Ramos (cell line): Measurements from ENCODE around the gene DOK3.

Experiments used
- in situ Hi-C: fragments of 300-500 bp; cut with MboI; formaldehyde crosslinking; loops from one replicate; pipeline ENCODE4 v1.14.3; 2022; ENCODE audit warnings: low sequenced_read_pairs; ENCODE audit not compliant: unreplicated experiment

The DOK3 gene

DNA sequence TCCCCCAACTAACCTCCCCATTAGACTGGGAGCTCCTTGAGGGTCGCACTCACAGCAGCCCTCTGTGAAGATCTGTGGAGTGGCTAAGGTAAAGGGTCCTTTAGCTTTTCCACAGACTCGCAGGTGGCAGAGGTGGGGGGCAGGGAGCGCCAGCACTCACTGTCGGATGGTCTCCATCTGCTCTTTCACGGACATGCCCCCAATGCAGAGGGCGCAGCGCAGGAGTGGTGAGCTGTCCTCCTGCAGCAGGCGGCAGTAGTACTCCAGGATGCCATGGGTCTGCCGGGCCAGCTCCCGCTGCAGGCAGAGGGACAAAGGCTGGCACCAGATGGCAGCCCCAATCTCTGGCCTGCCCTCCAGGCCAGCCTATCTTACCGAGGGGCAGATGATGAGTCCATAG, 4.9 kb upstream of the DOK3 start:
- in situ Hi-C loops, result no loop called here

DNA sequence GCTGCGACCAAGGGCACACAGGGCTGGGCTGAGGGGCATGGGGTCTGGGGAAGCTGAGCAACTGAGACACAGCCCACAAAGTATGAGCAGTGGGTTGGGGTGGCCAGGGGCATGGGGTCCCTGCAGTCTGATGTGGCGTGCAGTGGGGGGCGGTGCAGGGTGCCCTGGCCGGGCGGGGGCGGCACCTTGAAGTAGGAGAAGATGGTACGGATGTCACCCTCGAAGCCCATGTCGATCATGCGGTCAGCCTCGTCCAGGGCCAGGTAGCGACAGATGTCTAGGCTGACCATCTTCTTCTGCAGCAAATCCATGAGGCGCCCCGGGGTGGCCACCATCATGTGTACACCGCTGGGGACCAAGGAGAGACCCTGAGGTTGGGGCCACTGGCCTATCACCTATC, 3.9 kb upstream of the DOK3 start:
- in situ Hi-C loops, result no loop called here

DNA sequence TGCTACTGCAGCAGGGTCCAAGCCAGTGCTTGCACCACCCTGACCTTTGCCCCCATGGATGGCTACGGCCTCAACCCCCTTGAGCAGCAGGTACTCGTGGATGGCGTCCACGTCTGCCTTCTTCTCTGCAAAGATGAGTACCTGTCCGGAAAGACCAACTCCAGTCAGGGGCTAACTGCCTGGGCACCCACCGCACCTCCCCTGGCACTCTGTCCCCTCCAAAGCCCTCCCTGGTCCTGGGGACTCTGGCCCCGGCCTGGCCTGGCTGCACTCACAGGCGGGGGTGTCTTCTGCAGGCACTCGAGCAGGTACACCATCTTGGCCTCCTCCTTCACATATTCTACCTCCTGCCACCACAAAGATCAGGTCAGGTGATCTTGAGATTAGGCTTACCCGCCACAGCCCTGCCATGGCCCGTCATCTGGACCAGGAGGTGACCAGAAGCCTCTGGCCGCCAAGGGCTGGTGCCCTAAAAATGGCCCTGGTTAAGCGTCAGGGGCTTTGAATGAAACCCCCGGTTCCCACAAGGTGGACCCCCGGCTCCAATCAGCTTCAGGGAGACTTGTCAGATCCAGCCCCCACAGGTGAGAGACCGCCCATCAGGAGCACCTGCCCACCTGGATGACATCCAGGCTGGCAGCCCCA, 3.2 kb upstream of the DOK3 start:
- in situ Hi-C loops, result no loop called here

DNA sequence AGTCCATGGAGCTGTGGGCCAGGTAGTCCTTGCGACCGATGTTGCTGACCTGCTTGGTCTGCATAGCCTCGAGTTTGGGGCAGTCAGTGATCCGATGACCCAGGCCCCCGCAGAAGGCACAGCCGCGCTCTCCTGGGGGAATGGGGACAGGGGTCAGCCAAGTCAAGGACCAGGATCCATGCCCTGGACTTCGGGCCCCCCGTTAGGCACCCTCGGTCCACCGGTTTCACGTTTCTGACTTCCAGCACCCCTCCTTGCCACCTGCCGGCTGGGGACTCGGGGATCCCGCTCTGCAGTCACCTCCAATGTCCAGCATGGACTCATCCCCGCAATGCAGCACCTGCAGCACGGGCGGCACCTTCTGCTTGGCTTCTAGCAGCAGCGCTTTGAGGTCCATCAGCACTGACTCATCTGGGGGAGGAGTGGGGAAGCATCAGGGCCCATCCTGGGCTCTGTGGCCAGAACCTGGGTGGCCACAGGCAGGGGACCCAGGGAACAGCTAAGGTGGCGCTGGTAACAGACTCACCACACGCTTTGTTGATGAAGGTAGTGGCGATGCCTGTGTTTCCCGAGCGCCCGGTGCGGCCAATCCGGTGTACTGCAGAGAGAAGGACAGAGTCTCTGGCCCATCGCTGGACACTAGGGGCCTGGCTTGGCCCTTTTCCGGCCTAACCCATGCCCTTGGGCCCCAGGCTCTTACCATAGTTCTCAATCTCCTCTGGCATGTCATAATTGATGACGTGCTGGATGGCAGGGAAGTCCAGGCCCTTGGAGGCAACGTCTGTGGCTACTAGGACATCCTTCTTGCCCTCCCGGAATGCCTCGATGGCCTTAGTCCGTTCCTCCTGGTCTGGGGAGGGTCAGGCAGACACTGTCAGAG, 2.4 kb upstream of the DOK3 start:
- in situ Hi-C loops, result no loop called here

DNA sequence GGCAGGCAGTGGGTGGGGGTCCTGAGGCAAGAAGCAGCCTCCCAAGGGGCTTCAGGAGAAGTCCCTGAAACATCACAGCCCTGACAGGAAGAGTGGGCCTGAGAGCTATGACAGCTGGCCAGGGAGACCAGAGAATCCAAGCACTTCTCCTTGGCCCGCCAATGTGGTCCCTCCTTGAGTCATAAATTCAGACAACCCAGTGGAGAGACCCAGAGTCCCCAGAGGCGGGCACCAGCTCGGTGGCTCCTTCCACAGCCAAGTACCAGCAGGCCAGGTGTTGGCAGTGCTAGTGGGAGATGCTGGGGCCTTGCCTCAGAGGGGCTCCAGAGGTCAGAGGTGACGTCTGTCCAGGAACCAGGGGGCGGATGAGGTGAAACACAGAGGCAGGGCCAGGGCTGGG, 1.6 kb upstream of the DOK3 start:
- in situ Hi-C loops, result no loop called here

DNA sequence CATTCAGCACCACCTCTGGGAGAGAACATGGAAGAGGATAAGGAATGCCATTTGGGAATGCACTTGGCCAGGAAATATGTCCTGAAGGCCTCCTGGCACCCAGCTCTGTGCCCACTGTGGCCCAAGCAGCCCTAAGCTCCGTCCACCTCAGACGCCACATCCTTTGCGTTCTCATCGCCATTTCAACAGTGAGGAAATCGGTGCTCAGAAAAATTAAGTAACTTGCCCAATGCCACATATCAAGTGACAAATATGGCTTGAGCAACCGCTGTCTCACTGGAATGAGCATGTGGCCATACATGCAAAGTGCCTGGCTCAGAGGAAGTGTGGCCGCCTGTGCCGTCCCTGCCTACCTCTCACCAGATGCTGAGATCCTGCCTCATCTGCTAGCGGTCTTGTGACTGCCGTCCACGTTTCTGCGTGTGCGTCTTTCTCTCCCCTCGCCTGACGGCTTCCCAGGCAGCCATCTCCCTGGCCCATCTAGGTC, 984 bp upstream of the DOK3 start:
- in situ Hi-C loops, result no loop called here

DNA sequence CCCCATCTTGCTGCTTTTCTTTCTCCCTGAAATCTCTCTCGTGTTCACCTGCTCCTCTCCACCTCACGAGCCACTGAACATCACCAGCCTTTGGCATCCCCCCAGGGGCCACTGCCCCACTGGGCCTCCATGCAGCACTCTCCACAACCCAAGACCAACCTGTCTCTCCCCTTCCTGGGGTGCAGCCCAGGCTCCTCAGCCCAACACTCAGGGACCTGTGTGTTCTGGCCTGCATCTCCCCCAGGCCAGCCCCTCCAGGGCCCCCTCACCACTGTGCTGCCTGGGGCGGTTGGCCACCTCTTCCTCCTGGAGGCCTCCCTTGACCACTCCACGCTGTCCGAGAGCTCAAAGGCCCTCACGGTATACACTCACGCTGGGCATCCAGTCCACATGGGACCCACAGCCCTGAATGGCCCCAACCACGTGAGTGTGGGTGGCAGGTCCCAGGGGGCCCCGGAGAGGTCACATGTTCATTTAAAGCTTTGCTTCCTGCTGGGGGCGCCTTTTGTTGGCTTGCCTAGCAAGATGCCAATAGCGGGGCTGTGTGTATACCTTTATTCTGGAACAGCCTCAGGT, 453 bp upstream of the DOK3 start:
- in situ Hi-C loops, result loop anchor here (10.0 kb wide), 1 partner anchor 605 kb away; the partner anchor contains the start of gene N4BP3

DNA sequence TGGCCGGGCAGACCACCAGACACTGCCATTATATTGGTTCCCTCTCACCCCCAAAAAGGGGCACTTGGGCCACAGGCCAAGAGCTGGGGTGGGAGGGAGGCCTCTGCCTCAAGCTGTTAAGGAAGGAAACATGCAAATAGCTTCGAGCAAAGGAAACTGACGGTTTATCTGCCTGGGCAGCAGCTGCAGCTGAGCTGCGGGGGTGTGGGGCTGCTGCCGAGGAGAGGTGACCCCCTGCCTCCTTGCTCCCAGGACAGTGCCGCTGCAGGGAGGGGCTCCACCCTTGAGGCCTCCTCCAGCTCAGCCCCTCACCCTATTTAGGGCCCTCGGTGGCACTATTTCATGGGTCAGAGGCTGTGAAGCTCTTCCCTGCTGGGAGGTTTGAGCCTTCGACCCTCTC, 789 bp downstream of the DOK3 start:
- in situ Hi-C loops, result loop anchor here (10.0 kb wide), 1 partner anchor 606 kb away; the partner anchor contains the start of gene N4BP3

DNA sequence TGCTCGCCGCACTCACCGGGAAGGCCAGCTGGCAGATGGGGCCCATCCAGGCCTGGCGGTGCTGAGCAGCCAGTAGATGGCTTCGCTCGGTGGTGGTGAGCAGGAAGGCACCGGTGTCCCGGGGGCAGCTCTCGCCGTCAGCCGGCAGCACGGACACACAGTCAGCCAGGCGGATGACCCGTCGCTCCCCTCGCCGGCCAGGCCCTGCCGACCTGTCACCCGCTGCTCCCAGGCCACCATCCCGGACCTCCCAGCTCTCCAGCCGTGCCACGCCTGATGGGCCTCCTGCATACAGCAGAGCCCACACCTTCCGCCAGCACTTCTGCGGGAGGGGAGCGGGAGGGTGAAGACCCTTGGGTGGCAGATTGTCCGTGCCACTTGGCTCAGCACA, 1.4 kb downstream of the DOK3 start:
- in situ Hi-C loops, result loop anchor here (10.0 kb wide), 1 partner anchor 607 kb away; the partner anchor contains the start of gene N4BP3

DNA sequence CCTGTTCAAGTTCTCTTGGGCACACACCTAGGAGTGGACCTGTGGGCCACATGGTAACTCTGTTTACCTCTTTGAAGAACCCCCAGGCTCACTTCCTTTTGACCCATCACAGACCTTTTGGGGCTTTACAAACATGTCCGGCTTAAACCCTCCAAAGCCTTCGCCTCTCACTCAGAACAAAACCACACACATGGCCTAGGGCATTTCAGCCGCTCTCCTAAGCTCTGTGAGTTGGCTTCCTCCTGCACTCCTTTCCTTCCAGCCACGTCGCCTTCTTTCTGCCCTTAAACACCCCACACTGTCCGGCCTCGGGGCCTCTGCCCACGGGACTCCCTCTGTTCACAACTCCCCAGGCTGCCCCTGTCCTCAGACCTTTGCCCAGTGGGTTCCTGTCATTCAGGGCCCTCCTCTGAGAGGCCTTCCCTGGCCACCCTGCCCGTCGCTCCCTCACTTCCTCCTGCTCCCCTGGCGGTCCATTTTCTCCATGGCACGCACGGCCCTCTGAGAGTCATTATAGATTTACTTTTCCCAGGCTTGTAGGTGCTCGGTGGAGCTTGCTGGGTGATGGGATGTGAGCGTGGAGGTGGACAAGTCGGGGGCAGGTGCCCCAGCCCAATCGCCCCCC, 1.9 kb downstream of the DOK3 start:
- in situ Hi-C loops, result loop anchor here (10.0 kb wide), 1 partner anchor 607 kb away; the partner anchor contains the start of gene N4BP3

DNA sequence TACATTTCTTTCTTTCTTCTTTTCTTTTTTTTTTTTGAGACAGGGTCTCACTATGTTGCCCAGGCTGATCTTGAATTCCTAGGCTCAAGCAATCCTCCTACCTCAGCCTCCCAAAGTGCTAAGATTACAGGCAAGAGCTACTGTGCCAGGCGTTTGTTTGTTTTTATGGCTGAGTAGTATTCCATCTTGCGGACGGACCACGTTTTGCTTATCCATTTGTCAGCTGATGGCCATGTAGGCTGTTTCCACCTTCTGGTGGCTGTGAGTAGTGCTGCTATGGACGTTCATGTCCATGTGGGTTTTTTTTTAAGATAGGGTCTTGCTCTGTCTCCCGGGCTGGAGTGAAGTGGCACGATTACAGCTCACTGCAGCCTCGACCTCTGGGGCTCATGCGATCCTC, 2.5 kb downstream of the DOK3 start:
- in situ Hi-C loops, result loop anchor here (10.0 kb wide), 1 partner anchor 608 kb away; the partner anchor contains the start of gene N4BP3

DNA sequence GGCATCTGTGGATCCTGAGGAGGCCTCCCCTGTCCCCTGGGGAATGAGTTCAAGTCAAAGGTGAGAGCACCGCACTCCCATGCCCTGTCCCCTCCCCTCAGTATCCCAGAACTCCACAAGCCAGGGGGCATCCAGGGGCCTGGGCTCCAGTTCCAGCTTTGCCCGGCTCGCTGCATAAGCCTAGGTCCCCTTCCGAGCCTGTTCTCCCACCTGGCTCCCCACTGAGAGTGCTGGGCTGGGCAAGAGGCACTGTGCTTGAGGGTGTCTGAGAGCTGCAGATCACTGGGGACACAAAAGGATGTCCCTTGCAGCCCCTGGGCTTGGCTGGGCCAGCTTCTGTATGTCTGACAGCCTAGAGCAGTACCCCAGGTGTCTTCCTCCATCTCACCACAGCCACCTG, 4.6 kb downstream of the DOK3 start:
- in situ Hi-C loops, result loop anchor here (10.0 kb wide), 1 partner anchor 610 kb away; the partner anchor contains the start of gene N4BP3

DNA sequence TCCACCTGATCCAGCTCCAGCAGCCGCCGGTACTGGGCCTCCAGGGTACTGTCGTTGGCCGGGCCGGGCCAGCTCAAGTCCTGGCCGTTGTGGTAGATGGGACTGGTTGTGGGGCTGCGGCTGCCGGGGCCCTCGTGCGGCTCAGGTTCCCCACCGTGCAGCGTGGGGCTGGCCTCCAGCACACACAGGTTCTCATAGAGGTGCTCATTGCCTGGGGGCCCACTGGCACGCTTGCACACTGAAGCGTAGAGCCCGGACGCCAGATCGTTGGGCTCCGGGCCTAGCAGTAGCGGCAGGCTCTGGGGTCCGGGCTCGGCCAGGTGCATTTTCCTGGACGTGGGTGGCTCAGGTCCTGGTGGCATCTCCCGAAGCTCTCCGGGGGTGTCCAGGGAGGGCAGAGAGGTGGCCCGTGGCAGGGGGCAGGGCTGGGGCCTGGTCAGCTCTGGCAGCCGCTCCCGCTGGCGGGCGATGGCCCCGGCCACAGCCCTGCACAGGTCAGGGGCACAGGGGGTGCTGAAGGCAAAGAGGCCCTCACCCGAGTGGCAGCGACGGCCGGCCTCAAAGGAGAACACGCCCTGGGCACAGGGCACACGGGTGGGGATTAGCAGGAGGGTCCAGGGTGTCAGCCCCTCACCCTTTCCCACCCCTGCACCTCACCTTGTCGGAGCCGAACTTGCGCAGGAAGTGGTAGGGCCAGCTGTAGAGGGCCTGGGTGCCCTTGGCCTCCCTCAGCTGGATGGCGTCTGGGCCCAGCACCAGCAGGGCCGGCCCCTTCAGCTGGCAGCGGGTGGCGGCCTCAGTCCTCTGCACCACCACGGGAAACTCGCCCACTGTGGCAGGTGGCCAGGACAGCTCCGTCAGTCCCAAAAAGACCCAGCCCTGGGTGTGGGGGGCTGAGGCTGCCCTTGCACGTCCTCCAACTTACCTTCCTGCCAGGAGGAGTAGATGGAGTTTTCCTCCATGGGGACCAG, 5.3 kb downstream of the DOK3 start:
- in situ Hi-C loops, result loop anchor here (10.0 kb wide), 1 partner anchor 610 kb away; the partner anchor contains the start of gene N4BP3

DNA sequence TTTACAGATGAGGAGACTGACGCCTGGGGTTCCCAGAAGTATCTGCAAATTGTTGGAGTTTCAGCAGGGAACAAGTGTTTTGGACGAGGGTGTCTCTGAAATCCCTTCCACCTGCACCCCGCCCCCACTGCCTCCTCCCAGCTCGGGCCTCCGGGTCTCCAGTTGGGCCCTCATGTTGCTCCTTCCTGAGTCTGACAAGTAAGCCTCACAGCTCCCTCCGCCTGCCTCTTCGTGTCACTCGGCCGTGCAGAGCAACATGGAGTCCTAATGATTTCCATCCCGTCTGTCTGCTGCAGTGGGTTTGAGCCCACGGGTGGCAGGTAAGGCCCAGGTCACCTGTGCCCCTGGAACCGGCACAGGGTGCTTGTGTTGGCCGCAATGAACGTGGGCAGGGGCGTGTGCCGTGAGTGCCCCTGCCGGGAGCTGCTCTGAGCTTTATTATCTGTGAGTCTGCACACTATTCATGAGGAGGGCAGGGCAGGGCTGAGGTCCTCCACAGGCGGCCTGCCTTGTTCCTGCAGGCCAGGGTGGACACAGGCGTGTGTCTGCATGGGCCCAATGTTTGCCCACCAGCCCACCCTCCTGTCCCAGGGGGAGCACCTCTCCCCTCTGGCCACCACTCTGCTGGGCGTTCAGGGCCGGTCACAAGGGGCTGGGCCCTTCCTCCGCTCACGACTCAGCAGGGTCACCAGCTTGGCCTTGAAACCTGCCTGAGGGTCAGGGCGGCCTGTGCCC, 6.1 kb downstream of the DOK3 start:
- in situ Hi-C loops, result loop anchor here (10.0 kb wide), 1 partner anchor 611 kb away; the partner anchor contains the start of gene N4BP3

DNA sequence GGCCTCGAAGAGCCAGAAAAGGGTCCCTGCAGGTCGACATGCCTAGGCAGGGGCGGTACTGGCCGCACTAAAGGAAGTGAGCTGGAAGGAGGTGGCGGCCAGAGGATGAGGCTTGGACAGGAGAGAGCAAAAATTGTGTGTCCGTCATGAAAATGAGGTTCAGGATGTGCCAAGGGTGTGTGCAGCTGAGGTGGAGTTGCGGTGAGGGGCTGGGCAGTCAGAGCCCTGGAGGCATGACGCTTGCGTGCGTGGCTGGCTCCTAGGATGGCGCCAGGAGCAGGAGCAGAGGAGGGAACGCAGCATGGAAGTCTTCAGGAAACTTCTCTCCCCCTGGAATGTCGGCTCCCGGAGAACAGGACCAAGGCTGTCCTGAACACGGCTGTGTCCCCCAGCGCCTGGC, 6.7 kb downstream of the DOK3 start:
- in situ Hi-C loops, result loop anchor here (10.0 kb wide), 1 partner anchor 612 kb away; the partner anchor contains the start of gene N4BP3

DNA sequence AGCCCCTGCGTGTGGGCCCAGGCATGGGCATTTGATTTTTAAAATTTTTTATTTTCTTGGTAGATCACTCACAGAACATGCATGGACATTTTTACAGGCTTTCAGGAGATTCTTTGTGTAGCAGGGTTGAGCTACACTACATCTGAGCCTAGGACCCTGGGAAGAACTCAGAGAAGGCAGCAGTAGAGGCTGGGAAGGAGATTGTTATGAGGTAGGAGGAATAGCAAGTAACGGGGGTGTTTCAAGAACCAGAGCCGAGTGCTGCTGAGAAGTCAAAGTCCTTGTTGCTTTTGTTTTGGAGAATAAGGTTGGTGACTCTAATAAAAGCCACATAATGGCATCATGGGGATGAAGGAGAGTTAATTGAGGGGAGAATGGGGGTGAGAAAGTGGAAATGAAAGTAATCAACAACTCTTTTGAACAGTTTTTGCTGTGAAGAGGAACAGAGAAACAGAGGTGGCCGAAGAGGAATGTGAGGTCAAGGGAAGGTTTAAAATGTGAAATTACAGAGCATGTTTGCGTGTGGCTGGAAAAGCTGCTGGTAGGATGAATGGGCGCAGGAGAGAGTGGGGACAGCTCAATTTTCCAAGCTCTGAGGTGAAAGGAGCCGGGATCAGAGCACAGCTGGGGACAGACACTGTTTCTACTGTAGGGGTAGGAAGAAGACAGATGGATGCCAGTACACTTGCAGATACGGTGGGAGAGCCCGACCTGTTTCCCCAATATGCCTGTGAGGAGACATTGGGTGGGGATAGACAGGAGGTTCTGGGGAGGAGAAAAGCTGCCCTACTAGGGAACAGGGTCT, 7.5 kb downstream of the DOK3 start:
- in situ Hi-C loops, result loop anchor here (10.0 kb wide), 1 partner anchor 613 kb away; the partner anchor contains the start of gene N4BP3
